Testis (tissue), 2 donors: ENCODE data around the gene SLC17A2.

Experiments
- POLR2A ChIP-seq: fragments of 450-650 bp; IDR thresholded peaks from one replicate; pipeline ENCODE4 v1.6.1; 2017; ENCODE audit warnings: antibody characterized with exemption, mild to moderate bottlenecking, moderate library complexity
- TF ChIP-seq, protein P1 (sequence below), 3 experiments: fragments of 450-650 bp in 2 of 3; fragments of 200-600 bp in 1 of 3; sonication (generic) in 1 of 3; IDR thresholded peaks; one replicate each; pipeline ENCODE4 v1.5.1; 2016 to 2019; ENCODE audit warnings: antibody characterized with exemption in 3 of 3, mild to moderate bottlenecking in 2 of 3, moderate library complexity in 1 of 3

DNA sequence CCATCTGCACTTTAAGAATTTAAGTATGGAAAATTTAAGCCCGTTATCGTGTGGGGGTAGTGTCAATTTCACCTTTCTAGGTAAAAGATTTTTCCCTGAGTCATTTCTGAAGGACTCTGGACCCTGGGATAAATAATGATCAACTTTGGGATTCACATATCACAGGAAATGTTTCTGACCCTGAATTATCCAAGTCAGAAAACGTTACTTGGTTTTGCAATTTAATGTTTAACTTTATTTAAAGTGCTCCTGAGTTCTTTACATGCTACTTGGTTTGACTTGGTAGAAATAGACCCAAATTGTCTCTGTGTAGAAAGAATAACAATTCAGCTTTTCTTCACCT lies 55.0 kb downstream of the SLC17A2 start:
- no peak for TF ChIP-seq POLR2A
- TF ChIP-seq, protein P1, sequence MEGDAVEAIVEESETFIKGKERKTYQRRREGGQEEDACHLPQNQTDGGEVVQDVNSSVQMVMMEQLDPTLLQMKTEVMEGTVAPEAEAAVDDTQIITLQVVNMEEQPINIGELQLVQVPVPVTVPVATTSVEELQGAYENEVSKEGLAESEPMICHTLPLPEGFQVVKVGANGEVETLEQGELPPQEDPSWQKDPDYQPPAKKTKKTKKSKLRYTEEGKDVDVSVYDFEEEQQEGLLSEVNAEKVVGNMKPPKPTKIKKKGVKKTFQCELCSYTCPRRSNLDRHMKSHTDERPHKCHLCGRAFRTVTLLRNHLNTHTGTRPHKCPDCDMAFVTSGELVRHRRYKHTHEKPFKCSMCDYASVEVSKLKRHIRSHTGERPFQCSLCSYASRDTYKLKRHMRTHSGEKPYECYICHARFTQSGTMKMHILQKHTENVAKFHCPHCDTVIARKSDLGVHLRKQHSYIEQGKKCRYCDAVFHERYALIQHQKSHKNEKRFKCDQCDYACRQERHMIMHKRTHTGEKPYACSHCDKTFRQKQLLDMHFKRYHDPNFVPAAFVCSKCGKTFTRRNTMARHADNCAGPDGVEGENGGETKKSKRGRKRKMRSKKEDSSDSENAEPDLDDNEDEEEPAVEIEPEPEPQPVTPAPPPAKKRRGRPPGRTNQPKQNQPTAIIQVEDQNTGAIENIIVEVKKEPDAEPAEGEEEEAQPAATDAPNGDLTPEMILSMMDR (IDR thresholded peaks at IDR 0.05) = no peak
